GM12872 (cell line): ENCODE measurements around the gene MEF2A.

Experiments
- TF ChIP-seq, protein P1 (sequence below): IDR thresholded peaks from 3 replicates; pipeline ENCODE4 v1.5.1; 2011; ENCODE audit warnings: low read depth, mild to moderate bottlenecking, low read length, moderate library complexity; ENCODE audit not compliant: insufficient read depth

The MEF2A gene

DNA sequence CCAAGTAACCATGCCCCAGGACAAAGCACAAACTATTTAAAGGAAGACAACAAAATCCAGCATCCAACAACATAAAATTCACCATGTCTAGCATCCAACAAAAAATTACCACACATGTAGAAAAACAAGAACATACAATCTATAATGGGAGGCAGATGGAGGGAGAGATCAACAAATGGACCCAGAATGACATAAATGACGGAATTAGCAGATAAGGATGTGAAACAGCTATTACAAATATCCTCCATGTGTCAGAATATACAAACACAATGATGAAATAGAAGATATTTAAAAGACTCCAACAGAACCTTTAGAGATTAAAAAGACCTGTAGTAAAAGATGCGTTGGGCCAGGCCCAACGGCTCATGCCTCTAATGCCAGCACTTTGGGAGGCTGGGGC, 156.6 kb downstream of the MEF2A start:
- TF ChIP-seq, protein P1, sequence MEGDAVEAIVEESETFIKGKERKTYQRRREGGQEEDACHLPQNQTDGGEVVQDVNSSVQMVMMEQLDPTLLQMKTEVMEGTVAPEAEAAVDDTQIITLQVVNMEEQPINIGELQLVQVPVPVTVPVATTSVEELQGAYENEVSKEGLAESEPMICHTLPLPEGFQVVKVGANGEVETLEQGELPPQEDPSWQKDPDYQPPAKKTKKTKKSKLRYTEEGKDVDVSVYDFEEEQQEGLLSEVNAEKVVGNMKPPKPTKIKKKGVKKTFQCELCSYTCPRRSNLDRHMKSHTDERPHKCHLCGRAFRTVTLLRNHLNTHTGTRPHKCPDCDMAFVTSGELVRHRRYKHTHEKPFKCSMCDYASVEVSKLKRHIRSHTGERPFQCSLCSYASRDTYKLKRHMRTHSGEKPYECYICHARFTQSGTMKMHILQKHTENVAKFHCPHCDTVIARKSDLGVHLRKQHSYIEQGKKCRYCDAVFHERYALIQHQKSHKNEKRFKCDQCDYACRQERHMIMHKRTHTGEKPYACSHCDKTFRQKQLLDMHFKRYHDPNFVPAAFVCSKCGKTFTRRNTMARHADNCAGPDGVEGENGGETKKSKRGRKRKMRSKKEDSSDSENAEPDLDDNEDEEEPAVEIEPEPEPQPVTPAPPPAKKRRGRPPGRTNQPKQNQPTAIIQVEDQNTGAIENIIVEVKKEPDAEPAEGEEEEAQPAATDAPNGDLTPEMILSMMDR, result no peak

DNA sequence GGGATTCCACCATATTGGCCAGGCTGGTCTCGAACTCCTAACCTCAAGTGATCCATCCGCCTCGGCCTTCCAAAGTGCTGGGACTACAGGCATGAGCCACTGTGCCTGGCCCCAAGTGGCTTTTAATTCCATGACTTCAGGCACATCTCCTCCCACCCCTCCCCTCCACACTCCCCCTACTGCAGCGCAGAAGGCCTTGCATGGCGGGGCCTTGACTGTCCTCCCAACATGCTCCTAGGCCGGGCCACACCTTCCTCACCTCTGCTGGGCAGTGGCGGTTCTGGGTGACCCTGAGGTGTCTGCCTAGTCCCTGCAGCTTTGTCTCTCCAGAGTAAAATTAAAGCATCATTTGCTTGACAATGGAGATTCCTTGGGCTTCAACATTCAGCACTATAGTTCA, 160.5 kb downstream of the MEF2A start:
- TF ChIP-seq, protein P1, result no peak

DNA sequence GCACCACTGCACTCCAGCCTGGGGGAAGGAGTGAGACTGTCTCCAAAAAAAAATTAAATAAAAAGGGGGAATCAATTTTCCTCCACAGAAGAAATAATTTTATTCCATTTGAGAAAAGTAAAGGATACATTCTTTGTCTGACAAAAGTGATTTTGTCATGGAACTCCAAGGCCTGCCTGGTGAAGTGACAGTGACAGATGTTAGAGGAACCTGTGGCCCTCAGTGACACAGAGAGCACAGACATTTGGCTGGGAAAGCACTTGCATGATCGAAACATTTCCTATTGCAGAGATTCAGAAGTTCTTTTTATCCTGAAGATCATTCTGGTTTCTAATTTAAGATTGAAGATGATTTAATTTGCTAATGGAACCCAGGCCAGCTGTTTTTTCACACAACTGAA, 161.5 kb downstream of the MEF2A start:
- TF ChIP-seq, protein P1, result no peak

GRCh38 chr15:99727733-99728132, 161.9 kb downstream of the MEF2A start:
- TF ChIP-seq, protein P1, result no peak

- TF ChIP-seq, protein P1, result no peak
Observed at GRCh38 chr15:99728916-99729315, 163.1 kb downstream of the MEF2A start.

DNA sequence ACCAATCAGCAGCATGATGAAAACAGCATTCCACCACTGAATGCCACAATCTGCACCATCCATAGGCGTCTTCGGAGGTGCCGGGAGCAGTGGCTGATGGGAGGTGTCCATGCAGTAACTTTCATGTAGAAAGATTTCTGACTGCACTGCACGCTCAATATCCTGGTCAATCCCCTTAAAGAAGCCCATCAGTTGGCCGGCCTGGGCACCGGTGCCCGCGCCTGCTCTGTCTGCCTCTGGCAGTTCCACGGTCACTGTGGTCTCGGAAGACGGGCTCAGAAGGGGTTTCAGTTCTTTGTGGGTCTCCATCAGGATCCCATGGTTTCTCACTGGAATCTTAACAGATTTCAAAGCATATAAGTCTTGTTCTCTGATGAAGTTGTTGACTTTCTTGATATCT, 163.5 kb downstream of the MEF2A start:
- TF ChIP-seq, protein P1, result no peak

DNA sequence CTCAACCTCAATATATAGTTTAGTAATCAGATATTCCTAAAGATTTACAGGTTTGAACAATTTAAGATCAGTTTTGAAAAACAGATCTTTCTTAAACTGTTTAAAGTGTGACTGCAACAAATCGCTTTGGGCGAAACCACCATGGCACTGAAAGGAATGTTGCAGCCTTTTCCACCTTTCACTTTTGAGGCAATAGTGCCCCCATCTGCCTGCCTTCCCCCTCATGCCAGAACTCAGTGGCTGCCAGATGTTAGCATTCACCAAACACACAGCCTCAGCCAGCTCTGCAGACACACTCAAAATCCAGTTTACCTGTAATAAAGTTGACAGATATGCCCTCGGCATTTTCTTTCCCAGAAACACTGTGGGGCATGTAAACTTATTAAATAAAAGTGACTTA, 164.1 kb downstream of the MEF2A start:
- TF ChIP-seq, protein P1, result peak; percentile 66
